Mucosa of descending colon (tissue), 3 donors: Measurements from ENCODE around the gene MAP6D1. TPM values are rescaled to one million over a fixed set of nuclear protein-coding genes. Genes with fewer than 3 reads are reported as not detected.

Experiments used
- ATAC-seq: fragments of 200-7000 bp; cut with Tn5 transposase; one replicate; pipeline ENCODE4 v1.9.1; 2020; ENCODE audit warnings: mild to moderate bottlenecking, moderate library complexity
- DNase-seq, 3 donors: peaks; one replicate each; pipeline ENCODE4 v3.0.0-alpha.2; 2020
- H3K36me3 ChIP-seq: fragments of 200-600 bp; one replicate; pipeline ENCODE4 v1.8.0; 2021; ENCODE audit warnings: low read depth, mild to moderate bottlenecking
- H3K4me1 ChIP-seq: fragments of 200-600 bp; one replicate; pipeline ENCODE4 v1.8.0; 2021; ENCODE audit warnings: low read depth, mild to moderate bottlenecking
- H3K4me3 ChIP-seq: fragments of 200-600 bp; one replicate; pipeline ENCODE4 v1.8.0; 2021; ENCODE audit warnings: mild to moderate bottlenecking
- H3K9me3 ChIP-seq: fragments of 200-600 bp; one replicate; pipeline ENCODE4 v1.8.0; 2021; ENCODE audit warnings: mild to moderate bottlenecking
- intact Hi-C, 2 donors: fragments of 100-400 bp; cut with DNase I in 1 of 2; cut with micrococcal nuclease in 1 of 2; formaldehyde crosslinking; loops; one replicate each; pipeline versions ENCODE4 v1.11.0 to v1.11.1; 2022; cut with DNase I, micrococcal nuclease
- total RNA-seq, 3 donors: library from RNA; stranded (reverse); fragmentation: NEBNext Ultra II Directional in 2 of 3; extraction: Animal tissue kit (Norgen Biotek cat#: 25700) in 2 of 3; gene quantifications; one replicate each; pipeline versions ENCODE4 v1.2.1 to v1.2.4, GENCODE V29; 2021 to 2023
- TF ChIP-seq, protein P1 (sequence below): fragments of 200-600 bp; IDR thresholded peaks from one replicate; pipeline ENCODE4 v1.8.0; 2022; ENCODE audit warnings: antibody characterized with exemption, mild to moderate bottlenecking
- donor health status: DM: no; HTN: no; CAD: no; lungs with moderate emphysema.
- donor health status: DM: no; HTN: no; CAD: no.
- donor health status: DM: no; HTN: yes; CAD: no.

Gene MAP6D1
- total RNA-seq, 3 donors from 2014 or later = 0.55 to 3.1 (median 1.2) TPM

DNA sequence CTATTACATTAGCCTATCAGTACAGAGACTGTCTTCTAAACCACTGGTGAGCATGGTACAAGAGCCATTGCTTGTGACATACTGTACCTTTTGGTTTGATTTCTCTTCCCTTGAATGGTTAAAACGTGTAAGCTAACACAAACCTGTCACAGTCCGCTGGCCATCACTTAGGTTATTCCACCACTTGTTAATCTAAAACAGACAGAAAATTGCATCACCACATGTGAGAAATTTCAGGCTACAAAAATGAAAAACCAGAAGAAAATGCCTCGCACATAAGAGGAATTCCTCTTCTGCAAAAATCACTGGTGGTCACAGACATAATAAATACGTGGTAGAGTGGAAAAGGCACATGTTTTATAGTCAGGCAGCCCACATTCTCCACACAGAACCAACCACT is 37.2 kb upstream of the MAP6D1 start:
- Histone ChIP-seq H3K4me3 (no peak overlapping the region), H3K9me3 (no peaks in the 10 kb centered on the region), H3K4me1 (no peaks in the 10 kb centered on the region), H3K36me3 (peaks cover 5% of the 10 kb centered on the region)
- ATAC-seq = no peak
- DNase-seq = no peak
- intact Hi-C loops = no loop called here
- TF ChIP-seq, protein P1, sequence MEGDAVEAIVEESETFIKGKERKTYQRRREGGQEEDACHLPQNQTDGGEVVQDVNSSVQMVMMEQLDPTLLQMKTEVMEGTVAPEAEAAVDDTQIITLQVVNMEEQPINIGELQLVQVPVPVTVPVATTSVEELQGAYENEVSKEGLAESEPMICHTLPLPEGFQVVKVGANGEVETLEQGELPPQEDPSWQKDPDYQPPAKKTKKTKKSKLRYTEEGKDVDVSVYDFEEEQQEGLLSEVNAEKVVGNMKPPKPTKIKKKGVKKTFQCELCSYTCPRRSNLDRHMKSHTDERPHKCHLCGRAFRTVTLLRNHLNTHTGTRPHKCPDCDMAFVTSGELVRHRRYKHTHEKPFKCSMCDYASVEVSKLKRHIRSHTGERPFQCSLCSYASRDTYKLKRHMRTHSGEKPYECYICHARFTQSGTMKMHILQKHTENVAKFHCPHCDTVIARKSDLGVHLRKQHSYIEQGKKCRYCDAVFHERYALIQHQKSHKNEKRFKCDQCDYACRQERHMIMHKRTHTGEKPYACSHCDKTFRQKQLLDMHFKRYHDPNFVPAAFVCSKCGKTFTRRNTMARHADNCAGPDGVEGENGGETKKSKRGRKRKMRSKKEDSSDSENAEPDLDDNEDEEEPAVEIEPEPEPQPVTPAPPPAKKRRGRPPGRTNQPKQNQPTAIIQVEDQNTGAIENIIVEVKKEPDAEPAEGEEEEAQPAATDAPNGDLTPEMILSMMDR = no peak

DNA sequence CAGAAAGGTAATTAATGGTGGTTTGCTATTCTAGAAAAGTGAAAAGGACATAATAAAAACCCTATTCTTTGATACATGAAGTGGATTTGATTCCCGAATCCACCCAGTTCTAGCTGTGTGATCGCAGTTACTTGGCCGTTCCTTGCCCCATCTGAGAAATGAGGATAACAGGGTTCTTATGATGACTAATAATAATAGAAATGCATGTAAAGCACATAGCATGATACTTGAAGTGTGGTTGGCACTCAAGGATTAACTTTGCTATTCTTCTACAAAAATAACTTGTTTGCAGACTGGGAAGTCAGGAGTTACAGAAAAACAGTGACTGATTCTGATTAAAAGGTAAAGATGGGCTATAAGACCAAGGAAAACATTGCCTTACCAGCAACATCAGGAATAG is 32.5 kb upstream of the MAP6D1 start:
- no peak for DNase-seq
- intact Hi-C loops = no loop called here
- Histone ChIP-seq H3K4me1 (no peaks in the 10 kb centered on the region), H3K36me3 (no peaks in the 10 kb centered on the region), H3K9me3 (no peaks in the 10 kb centered on the region), H3K4me3 (no peak overlapping the region)
- ATAC-seq = no peak
- TF ChIP-seq, protein P1 = no peak

DNA sequence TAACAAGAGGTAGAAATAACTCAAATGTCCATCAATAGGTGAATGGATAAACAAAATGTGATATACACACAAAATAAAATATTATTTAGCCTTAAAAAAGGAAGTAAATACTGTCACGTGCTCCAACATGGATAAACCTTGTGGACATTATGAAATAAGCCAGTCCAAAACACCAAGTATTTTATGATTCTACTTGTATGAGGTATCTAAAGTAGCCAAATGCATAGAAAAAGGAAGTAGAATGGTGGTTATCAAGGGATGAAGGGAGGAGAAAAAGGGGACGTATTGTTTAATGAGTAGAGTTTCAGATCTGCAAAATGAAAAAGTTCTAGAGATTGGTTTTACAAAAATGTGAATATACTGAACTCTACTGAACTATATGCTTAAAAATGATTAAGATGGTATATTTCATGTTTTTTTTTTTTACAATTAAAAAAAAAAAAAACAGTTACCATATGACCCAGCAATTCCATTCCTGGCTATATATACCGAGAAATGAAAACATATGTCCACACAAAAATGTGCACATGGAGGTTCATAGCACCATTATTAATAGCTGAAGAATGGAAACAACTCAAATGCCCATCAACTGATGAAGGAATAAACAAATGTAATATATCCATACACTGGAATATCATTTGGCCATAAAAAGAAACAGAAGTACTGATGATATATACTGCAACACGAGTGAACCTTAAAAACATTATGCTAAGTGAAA is 29.1 kb upstream of the MAP6D1 start:
- TF ChIP-seq, protein P1 = no peak
- Histone ChIP-seq H3K36me3 (no peaks in the 10 kb centered on the region), H3K4me1 (no peaks in the 10 kb centered on the region), H3K9me3 (no peaks in the 10 kb centered on the region), H3K4me3 (no peak overlapping the region)
- no peak for ATAC-seq
- no peak for DNase-seq
- intact Hi-C loops = no loop called here

DNA sequence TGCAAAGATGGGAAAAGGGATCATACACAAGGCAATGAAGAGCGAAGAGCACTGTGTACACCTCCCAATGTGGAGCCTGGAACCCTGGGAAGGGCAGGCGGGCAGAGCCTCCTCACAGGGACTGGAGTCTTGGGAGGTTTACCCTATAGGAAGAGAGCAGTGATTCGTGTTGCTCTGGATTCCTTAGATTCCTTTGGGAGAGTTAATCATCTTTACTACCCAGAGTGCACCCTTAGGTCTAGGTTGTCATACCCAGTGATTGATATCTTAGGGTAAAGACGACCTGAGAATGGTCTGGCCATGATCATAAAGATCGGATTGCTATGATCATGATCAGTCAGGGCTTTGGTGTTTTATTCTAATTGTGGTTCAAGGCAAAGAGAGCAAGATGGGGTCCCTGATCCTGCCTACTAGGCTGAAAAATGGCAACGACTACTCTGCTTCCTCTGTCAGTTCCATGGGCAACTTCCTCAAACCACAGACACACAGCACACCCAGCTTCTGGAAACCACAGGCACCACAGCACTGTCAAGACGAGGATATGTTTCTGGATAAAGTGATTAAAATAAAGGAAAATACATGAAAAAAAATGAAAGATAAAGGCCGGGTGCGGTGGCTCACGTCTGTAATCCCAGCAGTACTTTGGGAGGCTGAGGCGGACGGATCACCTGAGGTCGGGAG is 20.4 kb upstream of the MAP6D1 start:
- H3K4me1 ChIP-seq = no peaks in the 10 kb centered on the region
- H3K4me3 ChIP-seq = no peak overlapping the region
- intact Hi-C loops = no loop called here
- DNase-seq (no peak), ATAC-seq (no peak)
- no peaks in the 10 kb centered on the region for H3K9me3 ChIP-seq
- TF ChIP-seq, protein P1 = no peak
- H3K36me3 ChIP-seq = peaks cover 9% of the 10 kb centered on the region

DNA sequence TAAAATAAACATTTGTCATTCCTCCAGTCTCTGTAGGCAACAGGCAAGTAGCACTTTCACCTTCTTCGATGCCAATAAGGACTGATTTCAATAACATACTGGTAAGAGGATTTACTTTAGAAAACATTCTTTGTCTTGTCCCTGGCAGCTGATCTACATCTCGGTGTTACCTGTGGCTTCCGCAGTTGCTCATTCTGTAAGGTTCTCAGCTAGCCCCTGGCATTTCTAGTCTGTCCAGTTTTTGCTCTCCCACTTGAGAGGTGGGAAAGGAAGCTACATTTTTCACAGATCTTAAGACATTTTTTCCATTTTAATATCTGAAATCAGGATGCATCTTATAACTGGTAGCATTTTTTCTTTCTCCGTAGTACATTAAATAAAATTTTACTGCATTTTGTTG is 19.7 kb upstream of the MAP6D1 start:
- TF ChIP-seq, protein P1 = no peak
- ATAC-seq (no peak), DNase-seq (no peak)
- Histone ChIP-seq H3K9me3 (no peaks in the 10 kb centered on the region), H3K36me3 (peaks cover 9% of the 10 kb centered on the region), H3K4me1 (no peaks in the 10 kb centered on the region), H3K4me3 (no peak overlapping the region)
- intact Hi-C loops = no loop called here
